Measurements from ENCODE around the gene FMN2. TPM values are rescaled to one million over a fixed set of nuclear protein-coding genes. Genes with fewer than 3 reads are reported as not detected.

FMN2 gene
- total RNA-seq, 4 donors from 2014 or later, result 0.11 to 0.89 TPM; not detected in 2

DNA sequence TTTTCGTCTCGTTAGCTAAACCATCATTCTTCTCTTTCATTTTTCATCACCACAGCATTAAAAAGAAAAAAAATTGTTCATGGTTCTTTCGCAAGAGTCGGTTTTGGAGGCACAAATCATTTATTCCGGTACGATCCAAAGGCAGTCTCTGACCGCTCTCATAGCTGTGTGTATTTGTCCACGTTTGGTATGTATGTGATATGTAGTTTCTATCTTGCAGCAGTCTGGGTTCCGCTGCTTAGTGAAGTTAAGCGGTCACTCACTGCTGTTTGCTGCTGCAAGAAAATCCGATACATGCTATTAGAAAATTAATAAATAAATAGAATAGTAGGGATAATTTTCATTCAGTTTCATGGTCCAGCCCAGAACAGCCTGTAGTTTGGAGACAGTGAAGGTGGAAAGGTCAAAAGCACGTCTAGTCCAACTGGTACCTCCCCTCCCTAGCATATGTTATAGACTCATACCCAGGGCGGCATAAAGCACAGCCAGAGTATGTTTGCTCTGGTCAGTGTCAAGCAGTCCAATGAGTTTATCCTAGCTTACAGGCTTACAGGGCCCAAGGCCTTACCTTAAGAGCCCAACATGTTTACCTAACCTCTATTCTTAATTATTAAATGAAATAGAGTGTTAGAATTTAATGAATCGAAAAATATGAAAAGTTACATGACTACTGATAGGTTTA, 2.5 kb downstream of the FMN2 start:
- peaks cover 41% of the 10 kb centered on the region for H3K27me3 ChIP-seq
- peaks cover 21% of the 10 kb centered on the region for H3K4me1 ChIP-seq
- no peak overlapping the region for H3K27ac ChIP-seq
- no peaks in the 10 kb centered on the region for H3K36me3 ChIP-seq
- WGBS, result 91% methylated on average over 14 of the region's 14 CpGs
- no peak for TF ChIP-seq EP300 (IDR thresholded peaks at IDR 0.05)
- H3K9me3 ChIP-seq, result no peaks in the 10 kb centered on the region
- DNase-seq (ENCODE audit: low spot score in 2 of 2), result no peak
- no peak overlapping the region for H3K4me3 ChIP-seq

DNA sequence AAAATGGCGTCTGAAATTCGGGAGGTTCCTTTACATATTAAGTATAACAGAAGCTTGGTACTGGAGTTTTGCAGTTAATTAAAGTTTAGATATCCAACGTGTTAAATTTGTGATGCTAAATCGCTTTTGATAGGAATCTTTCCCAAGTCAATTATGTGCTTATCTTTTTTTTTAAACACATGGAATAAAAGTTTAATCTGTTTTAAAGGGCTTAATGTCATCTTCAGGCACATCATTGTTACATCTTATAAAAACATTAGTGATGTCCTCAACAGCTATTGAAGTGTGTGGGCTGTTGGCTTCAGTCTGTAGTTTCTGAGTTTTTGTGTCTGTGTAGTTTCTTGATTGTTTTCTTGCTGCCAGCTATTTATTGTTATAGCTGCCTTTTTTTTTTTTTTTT, 5.3 kb downstream of the FMN2 start:
- DNase-seq (ENCODE audit: low spot score in 2 of 2), result no peak
- peaks cover 16% of the 10 kb centered on the region for H3K4me1 ChIP-seq
- no peak overlapping the region for H3K4me3 ChIP-seq
- no peaks in the 10 kb centered on the region for H3K9me3 ChIP-seq
- no peaks in the 10 kb centered on the region for H3K36me3 ChIP-seq
- WGBS, result 79% methylated on average over 4 of the region's 4 CpGs
- peaks cover 28% of the 10 kb centered on the region for H3K27me3 ChIP-seq
- TF ChIP-seq POLR2A (IDR thresholded peaks at IDR 0.05), result no peak
- no peak for TF ChIP-seq EP300 (IDR thresholded peaks at IDR 0.05)
- TF ChIP-seq POLR2AphosphoS5 (IDR thresholded peaks at IDR 0.05), result no peak
- TF ChIP-seq, protein P1, sequence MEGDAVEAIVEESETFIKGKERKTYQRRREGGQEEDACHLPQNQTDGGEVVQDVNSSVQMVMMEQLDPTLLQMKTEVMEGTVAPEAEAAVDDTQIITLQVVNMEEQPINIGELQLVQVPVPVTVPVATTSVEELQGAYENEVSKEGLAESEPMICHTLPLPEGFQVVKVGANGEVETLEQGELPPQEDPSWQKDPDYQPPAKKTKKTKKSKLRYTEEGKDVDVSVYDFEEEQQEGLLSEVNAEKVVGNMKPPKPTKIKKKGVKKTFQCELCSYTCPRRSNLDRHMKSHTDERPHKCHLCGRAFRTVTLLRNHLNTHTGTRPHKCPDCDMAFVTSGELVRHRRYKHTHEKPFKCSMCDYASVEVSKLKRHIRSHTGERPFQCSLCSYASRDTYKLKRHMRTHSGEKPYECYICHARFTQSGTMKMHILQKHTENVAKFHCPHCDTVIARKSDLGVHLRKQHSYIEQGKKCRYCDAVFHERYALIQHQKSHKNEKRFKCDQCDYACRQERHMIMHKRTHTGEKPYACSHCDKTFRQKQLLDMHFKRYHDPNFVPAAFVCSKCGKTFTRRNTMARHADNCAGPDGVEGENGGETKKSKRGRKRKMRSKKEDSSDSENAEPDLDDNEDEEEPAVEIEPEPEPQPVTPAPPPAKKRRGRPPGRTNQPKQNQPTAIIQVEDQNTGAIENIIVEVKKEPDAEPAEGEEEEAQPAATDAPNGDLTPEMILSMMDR (IDR thresholded peaks at IDR 0.05), result no peak
- H3K27ac ChIP-seq, result no peak overlapping the region

DNA sequence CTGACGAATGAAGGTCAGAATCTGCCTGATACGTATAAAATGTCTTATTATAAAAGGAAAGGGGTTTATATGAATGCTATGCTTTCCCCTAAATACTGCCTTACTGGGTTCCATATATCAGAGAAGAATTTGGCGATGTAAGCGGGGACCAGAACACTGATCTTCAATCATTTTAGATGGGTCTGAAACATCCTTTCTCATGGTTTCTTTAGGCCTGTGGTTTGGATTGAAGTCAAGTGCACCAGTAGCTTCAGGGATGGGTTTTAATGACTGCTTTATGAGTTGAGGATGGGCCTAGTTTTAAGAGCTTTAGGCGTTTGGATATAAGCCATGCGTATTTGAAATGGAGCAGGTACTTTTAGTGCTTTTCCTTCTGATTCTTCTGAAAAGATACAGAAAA, 6.9 kb downstream of the FMN2 start:
- Histone ChIP-seq H3K4me3 (no peak overlapping the region), H3K36me3 (no peaks in the 10 kb centered on the region), H3K27ac (no peak overlapping the region), H3K27me3 (peaks cover 12% of the 10 kb centered on the region), H3K9me3 (no peaks in the 10 kb centered on the region), H3K4me1 (peaks cover under 1% of the 10 kb centered on the region)
- DNase-seq (ENCODE audit: low spot score in 2 of 2), result no peak
- 91% methylated on average over 6 of the region's 6 CpGs for WGBS
- TF ChIP-seq, protein P1 (IDR thresholded peaks at IDR 0.05), result no peak
- no peak for TF ChIP-seq EP300 (IDR thresholded peaks at IDR 0.05)
- TF ChIP-seq POLR2A (IDR thresholded peaks at IDR 0.05), result no peak
- no peak for TF ChIP-seq POLR2AphosphoS5 (IDR thresholded peaks at IDR 0.05)

DNA sequence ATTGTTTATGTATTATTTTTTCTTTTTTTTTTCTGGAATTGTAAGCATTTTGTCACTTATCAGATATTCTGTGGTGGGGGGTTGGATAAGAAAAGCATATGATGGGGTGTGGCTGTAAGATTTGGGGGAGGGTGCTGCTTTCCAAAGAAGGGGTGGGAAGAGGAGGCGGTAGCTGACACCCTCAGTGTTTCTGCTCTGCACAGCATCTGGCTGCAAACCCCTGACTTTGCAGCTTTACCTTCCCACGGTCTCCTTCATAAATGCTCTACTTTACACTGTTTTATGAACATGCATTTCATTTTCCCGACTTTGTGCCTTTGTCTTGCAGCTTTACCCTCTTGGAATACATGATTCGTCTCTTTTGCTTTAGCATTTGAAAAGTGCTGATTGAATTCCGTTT, 7.6 kb downstream of the FMN2 start:
- TF ChIP-seq, protein P1 (IDR thresholded peaks at IDR 0.05), result no peak
- TF ChIP-seq POLR2A (IDR thresholded peaks at IDR 0.05) (no peak), POLR2AphosphoS5 (IDR thresholded peaks at IDR 0.05) (no peak), EP300 (IDR thresholded peaks at IDR 0.05) (no peak)
- WGBS, result 51% methylated on average over 5 of the region's 5 CpGs
- Histone ChIP-seq H3K4me3 (no peak overlapping the region), H3K4me1 (no peaks in the 10 kb centered on the region), H3K27ac (no peak overlapping the region), H3K27me3 (peaks cover 4% of the 10 kb centered on the region), H3K36me3 (no peaks in the 10 kb centered on the region), H3K9me3 (no peaks in the 10 kb centered on the region)
- no peak for DNase-seq (ENCODE audit: low spot score in 2 of 2)

DNA sequence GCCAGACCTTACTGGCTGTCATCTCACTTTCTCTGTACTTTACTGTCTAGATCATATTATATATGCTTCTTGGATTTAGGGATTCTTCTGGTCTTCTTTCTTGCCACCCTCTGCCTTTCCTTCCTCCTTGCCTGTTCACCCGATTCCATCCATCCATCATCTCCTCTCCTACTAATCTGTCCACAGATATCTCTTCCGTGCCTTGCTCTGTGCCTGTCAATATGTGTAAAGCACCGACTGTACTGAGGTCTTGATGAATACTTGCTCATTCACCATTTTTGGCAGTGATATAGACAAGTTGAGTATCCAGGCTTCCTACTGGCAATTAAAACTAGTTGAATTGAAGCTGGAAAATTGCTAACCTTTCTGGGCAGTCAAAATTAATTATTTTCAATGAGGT, 8.1 kb downstream of the FMN2 start:
- Histone ChIP-seq H3K4me3 (no peak overlapping the region), H3K27me3 (peaks cover under 1% of the 10 kb centered on the region), H3K27ac (no peak overlapping the region), H3K9me3 (no peaks in the 10 kb centered on the region), H3K36me3 (no peaks in the 10 kb centered on the region), H3K4me1 (no peaks in the 10 kb centered on the region)
- no peak for TF ChIP-seq POLR2A (IDR thresholded peaks at IDR 0.05)
- no peak for TF ChIP-seq EP300 (IDR thresholded peaks at IDR 0.05)
- TF ChIP-seq, protein P1 (IDR thresholded peaks at IDR 0.05), result no peak
- TF ChIP-seq POLR2AphosphoS5 (IDR thresholded peaks at IDR 0.05), result no peak
- DNase-seq (ENCODE audit: low spot score in 2 of 2), result no peak
- 51% methylated on average over 3 of the region's 3 CpGs for WGBS
